Thyroid gland (tissue), 4 donors: Measurements from ENCODE around the gene SYTL3.

ENCODE experiments used
- CTCF ChIP-seq, 6 experiments: fragments of 200-600 bp in 3 of 6; fragments of 450-650 bp in 3 of 6; sonication (generic) in 3 of 6; IDR thresholded peaks; one replicate each; pipeline ENCODE4 v1.5.1; 2016 to 2019; ENCODE audit warnings: antibody characterized with exemption in 6 of 6, mild to moderate bottlenecking in 2 of 6, inconsistent platforms in 1 of 6, moderate library complexity in 1 of 6
- POLR2A ChIP-seq, 2 donors: fragments of 450-650 bp; IDR thresholded peaks; one replicate each; pipeline ENCODE4 v1.6.1; 2017; ENCODE audit warnings: antibody characterized with exemption in 2 of 2, mild to moderate bottlenecking in 2 of 2, moderate library complexity in 1 of 2

GRCh38 chr6:158627168-158627939 is 22.5 kb upstream of the SYTL3 start:
- TF ChIP-seq CTCF (IDR thresholded peaks at IDR 0.05): no peak
- no peak for TF ChIP-seq POLR2A (IDR thresholded peaks at IDR 0.05)
